Keratinocyte (primary cell): ENCODE measurements around the gene ARHGEF25. TPM values are rescaled to one million over a fixed set of nuclear protein-coding genes. Genes with fewer than 3 reads are reported as not detected.

Source experiments
- DNase-seq: peaks from one replicate; pipeline ENCODE4 v3.0.0-alpha.2; 2011; ENCODE audit warnings: low read depth, missing footprints, low spot score
- FAIRE-seq: peaks from 2 replicates; lab custom pipeline; 2011; peaks lifted over from hg19 to GRCh38; lab: Jason Lieb, UNC
- H2AFZ ChIP-seq: 2 replicates; pipeline ENCODE4 v1.6.0; 2012; ENCODE audit warnings: low read length, control low read depth, inconsistent platforms; ENCODE audit not compliant: control insufficient read depth
- H3K27ac ChIP-seq: 2 replicates; pipeline ENCODE4 v1.5.1; 2011; ENCODE audit warnings: low read length; ENCODE audit not compliant: control insufficient read depth, insufficient read depth
- H3K27me3 ChIP-seq: 3 replicates; pipeline ENCODE4 v1.6.0; 2011; ENCODE audit warnings: low read length; ENCODE audit not compliant: control insufficient read depth, insufficient read depth; ENCODE audit errors: extremely low read depth
- H3K36me3 ChIP-seq, 2 experiments: 2 replicates in 1 of 2; 3 replicates in 1 of 2; pipeline ENCODE4 v1.5.1; 2011; ENCODE audit warnings: low read length in 2 of 2, mild to moderate bottlenecking in 1 of 2; ENCODE audit not compliant: control insufficient read depth in 2 of 2, insufficient read depth in 2 of 2; ENCODE audit errors: extremely low read depth in 1 of 2
- H3K4me1 ChIP-seq: 3 replicates; pipeline ENCODE4 v1.5.1; 2011; ENCODE audit warnings: low read length; ENCODE audit not compliant: control insufficient read depth, insufficient read depth; ENCODE audit errors: extremely low read depth
- H3K4me2 ChIP-seq: 3 replicates; pipeline ENCODE4 v1.6.0; 2011; ENCODE audit warnings: low read depth, low read length; ENCODE audit not compliant: control insufficient read depth, insufficient read depth; ENCODE audit errors: extremely low read depth
- H3K4me3 ChIP-seq, 3 experiments: fragments of 200-600 bp in 1 of 3; sonication (generic) in 1 of 3; 2 replicates in 2 of 3; 3 replicates in 1 of 3; pipeline ENCODE4 v1.5.1; 2011 to 2016; ENCODE audit warnings: low read length in 3 of 3, mild to moderate bottlenecking in 3 of 3, control low read depth in 2 of 3, inconsistent platforms in 1 of 3, low read depth in 1 of 3, mixed read lengths in 1 of 3, mixed run types in 1 of 3, moderate library complexity in 1 of 3; ENCODE audit not compliant: control insufficient read depth in 2 of 3, insufficient read depth in 2 of 3; ENCODE audit errors: extremely low read depth in 1 of 3
- H3K79me2 ChIP-seq: 2 replicates; pipeline ENCODE4 v1.6.0; 2012; ENCODE audit warnings: low read length; ENCODE audit not compliant: control insufficient read depth, insufficient read depth
- H3K9ac ChIP-seq: 3 replicates; pipeline ENCODE4 v1.6.0; 2011; ENCODE audit warnings: low read length; ENCODE audit not compliant: control insufficient read depth, insufficient read depth; ENCODE audit errors: extremely low read depth
- H3K9me1 ChIP-seq: 3 replicates; pipeline ENCODE4 v1.6.0; 2011; ENCODE audit warnings: low read length; ENCODE audit not compliant: control insufficient read depth, insufficient read depth; ENCODE audit errors: extremely low read depth
- H3K9me3 ChIP-seq: 2 replicates; pipeline ENCODE4 v1.5.1; 2012; ENCODE audit warnings: low read depth, low read length; ENCODE audit not compliant: control insufficient read depth
- H4K20me1 ChIP-seq: 3 replicates; pipeline ENCODE4 v1.6.0; 2011; ENCODE audit warnings: low read length; ENCODE audit not compliant: control insufficient read depth, insufficient read depth; ENCODE audit errors: extremely low read depth
- EZH2 ChIP-seq: IDR thresholded peaks from one replicate; pipeline ENCODE4 v1.6.1; 2012; ENCODE audit warnings: inconsistent platforms, mild to moderate bottlenecking, low read length, moderate library complexity
- dilution Hi-C: fragments of 300-500 bp; cut with MboI; formaldehyde crosslinking; loops from one replicate; pipeline ENCODE4 v1.7.0; 2020; ENCODE audit warnings: low sequenced_read_pairs; ENCODE audit not compliant: extremely low pct_ligation_motif_present
- polyA plus RNA-seq, 5 experiments: library from polyadenylated mRNA; depleted of rRNA in 3 of 5; stranded (reverse) in 3 of 5; stranded (forward) in 1 of 5; unstranded in 1 of 5; fragments of >200 nt; gene quantifications; 1 replicate in 1 of 5; 2 replicates in 3 of 5; 3 replicates in 1 of 5; pipeline versions ENCODE4 v1.2.1 to v1.2.3, GENCODE V29; 2011 to 2012; ENCODE audit warnings: missing spikeins in 2 of 5, low read depth in 1 of 5, low replicate concordance in 1 of 5
- TF ChIP-seq, protein P1 (sequence below), 3 experiments: IDR thresholded peaks in 1 of 3; conservative IDR thresholded peaks in 1 of 3; optimal IDR thresholded peaks in 1 of 3; 2 replicates in 2 of 3; 3 replicates in 1 of 3; pipeline versions ENCODE3 to v1.5.1; 2011; ENCODE audit warnings: low read length in 3 of 3, mild to moderate bottlenecking in 3 of 3, moderate library complexity in 2 of 3, control low read depth in 1 of 3, inconsistent platforms in 1 of 3; ENCODE audit not compliant: insufficient read depth in 2 of 3; ENCODE audit errors: extremely low read depth in 1 of 3

Gene ARHGEF25
- polyA plus RNA-seq, 1 donor (not counting 4 experiments of a cell fraction or from before 2014, with no cell fraction given): 0.12 TPM

DNA sequence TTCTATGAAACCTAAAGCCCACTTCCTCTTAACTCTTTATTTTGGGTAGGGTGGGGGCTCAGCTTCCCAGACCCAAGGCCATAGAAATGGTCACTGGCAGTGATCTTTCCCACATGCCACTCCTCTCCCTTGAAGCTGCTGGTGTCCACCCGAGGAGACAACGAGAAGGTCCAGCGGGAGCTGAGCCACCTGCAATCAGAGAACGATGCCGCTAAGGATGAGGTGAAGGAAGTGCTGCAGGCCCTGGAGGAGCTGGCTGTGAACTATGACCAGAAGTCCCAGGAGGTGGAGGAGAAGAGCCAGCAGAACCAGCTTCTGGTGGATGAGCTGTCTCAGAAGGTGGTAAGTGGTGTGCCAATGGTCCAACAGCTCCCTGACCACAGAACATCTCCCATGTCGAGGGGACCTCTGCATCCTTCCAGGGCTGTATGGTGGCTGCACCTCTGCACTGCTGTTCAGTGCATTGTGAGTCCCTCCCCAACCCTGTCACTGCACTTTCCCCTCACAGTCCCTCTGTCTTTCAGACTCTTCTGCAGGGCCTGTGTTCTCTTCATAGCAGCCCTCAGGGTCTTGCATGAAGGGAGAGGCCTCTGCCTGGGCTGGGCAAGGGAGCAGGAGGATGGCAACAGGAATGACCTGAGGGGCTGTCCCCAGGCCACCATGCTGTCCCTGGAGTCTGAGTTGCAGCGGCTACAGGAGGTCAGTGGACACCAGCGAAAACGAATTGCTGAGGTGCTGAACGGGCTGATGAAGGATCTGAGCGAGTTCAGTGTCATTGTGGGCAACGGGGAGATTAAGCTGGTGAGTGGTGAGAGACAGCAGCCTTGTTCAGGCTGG, 39.1 kb upstream of the ARHGEF25 start:
- no peaks in the 10 kb centered on the region for H3K36me3 ChIP-seq
- H3K9ac ChIP-seq: no peak overlapping the region
- FAIRE-seq: no peak
- no peaks in the 10 kb centered on the region for H3K4me1 ChIP-seq
- no peak overlapping the region for H3K4me2 ChIP-seq
- dilution Hi-C loops: loop anchor here (10.0 kb wide), 1 partner anchor 63 kb away; the partner anchor contains the start of gene B4GALNT1
- no peak for TF ChIP-seq EZH2
- TF ChIP-seq, protein P1, sequence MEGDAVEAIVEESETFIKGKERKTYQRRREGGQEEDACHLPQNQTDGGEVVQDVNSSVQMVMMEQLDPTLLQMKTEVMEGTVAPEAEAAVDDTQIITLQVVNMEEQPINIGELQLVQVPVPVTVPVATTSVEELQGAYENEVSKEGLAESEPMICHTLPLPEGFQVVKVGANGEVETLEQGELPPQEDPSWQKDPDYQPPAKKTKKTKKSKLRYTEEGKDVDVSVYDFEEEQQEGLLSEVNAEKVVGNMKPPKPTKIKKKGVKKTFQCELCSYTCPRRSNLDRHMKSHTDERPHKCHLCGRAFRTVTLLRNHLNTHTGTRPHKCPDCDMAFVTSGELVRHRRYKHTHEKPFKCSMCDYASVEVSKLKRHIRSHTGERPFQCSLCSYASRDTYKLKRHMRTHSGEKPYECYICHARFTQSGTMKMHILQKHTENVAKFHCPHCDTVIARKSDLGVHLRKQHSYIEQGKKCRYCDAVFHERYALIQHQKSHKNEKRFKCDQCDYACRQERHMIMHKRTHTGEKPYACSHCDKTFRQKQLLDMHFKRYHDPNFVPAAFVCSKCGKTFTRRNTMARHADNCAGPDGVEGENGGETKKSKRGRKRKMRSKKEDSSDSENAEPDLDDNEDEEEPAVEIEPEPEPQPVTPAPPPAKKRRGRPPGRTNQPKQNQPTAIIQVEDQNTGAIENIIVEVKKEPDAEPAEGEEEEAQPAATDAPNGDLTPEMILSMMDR (optimal IDR thresholded peaks at IDR 0.05 in 1 of 3, IDR thresholded peaks at IDR 0.05 in 1 of 3, conservative IDR thresholded peaks at IDR 0.05 in 1 of 3; ENCODE audit: extremely low read depth in 1 of 3, insufficient read depth in 2 of 3, low read length in 3 of 3): no peak
- no peaks in the 10 kb centered on the region for H3K27me3 ChIP-seq
- H3K79me2 ChIP-seq: no peaks in the 10 kb centered on the region
- no peaks in the 10 kb centered on the region for H3K9me1 ChIP-seq
- no peaks in the 10 kb centered on the region for H3K9me3 ChIP-seq
- H2AFZ ChIP-seq: no peak overlapping the region
- H3K4me3 ChIP-seq: no peak overlapping the region
- H4K20me1 ChIP-seq: no peaks in the 10 kb centered on the region
- no peak overlapping the region for H3K27ac ChIP-seq
- no peak for DNase-seq

DNA sequence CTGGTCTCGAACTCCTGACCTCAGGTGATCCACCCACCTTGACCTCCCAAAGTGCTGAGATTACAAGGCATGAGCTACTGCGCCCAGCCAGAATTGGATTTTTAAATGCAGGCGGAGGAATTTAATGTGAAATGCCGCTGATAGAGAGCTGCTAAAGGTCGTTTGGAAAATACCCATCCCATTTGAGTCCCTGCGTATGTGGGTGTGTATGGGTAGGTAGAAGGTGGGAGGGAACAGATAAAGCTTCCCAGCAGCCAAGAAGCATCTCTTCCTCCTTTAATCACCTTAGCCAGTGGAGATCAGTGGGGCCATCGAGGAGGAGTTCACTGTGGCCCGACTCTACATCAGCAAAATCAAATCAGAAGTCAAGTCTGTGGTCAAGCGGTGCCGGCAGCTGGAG, 36.4 kb upstream of the ARHGEF25 start:
- no peaks in the 10 kb centered on the region for H3K9me1 ChIP-seq
- H3K4me2 ChIP-seq: no peak overlapping the region
- H3K27me3 ChIP-seq: no peaks in the 10 kb centered on the region
- no peak overlapping the region for H3K4me3 ChIP-seq
- H3K36me3 ChIP-seq: no peaks in the 10 kb centered on the region
- no peaks in the 10 kb centered on the region for H3K9me3 ChIP-seq
- FAIRE-seq (no peak), DNase-seq (no peak)
- no peaks in the 10 kb centered on the region for H4K20me1 ChIP-seq
- no peak overlapping the region for H2AFZ ChIP-seq
- H3K4me1 ChIP-seq: no peaks in the 10 kb centered on the region
- no peak overlapping the region for H3K27ac ChIP-seq
- no peak for TF ChIP-seq EZH2
- TF ChIP-seq, protein P1 (optimal IDR thresholded peaks at IDR 0.05 in 1 of 3, IDR thresholded peaks at IDR 0.05 in 1 of 3, conservative IDR thresholded peaks at IDR 0.05 in 1 of 3; ENCODE audit: extremely low read depth in 1 of 3, insufficient read depth in 2 of 3, low read length in 3 of 3): no peak
- dilution Hi-C loops: loop anchor here (10.0 to 25.0 kb wide), 2 partner anchors 60 to 163 kb away; partner anchors contain the start of genes AGAP2, B4GALNT1 and TSPAN31
- H3K79me2 ChIP-seq: no peaks in the 10 kb centered on the region
- no peak overlapping the region for H3K9ac ChIP-seq
